Spleen (tissue), 11 donors: ENCODE data around the gene LRCH1. TPM values are rescaled to one million over a fixed set of nuclear protein-coding genes. Genes with fewer than 3 reads are reported as not detected.

Experiments
- DNase-seq: peaks from one replicate; pipeline ENCODE4 v3.0.0-alpha.2; 2020
- H3K27ac ChIP-seq, 8 donors: fragments of 200-600 bp; sonication (generic) in 7 of 8; 1 replicate in 4 of 8; 2 replicates in 4 of 8; pipeline versions ENCODE4 v1.5.0 to v1.8.0; 2016 to 2021; ENCODE audit warnings: inconsistent platforms in 4 of 8, mild to moderate bottlenecking in 4 of 8, moderate library complexity in 1 of 8
- H3K27me3 ChIP-seq, 7 donors: fragments of 200-600 bp; sonication (generic) in 6 of 7; replicated peaks in 1 of 7; 1 replicate in 4 of 7; 2 replicates in 3 of 7; pipeline versions ENCODE4 v1.5.0 to v1.8.0; 2016 to 2021; ENCODE audit warnings: inconsistent platforms in 3 of 7, mild to moderate bottlenecking in 1 of 7
- H3K36me3 ChIP-seq, 6 donors: fragments of 200-600 bp; sonication (generic) in 5 of 6; 1 replicate in 4 of 6; 2 replicates in 2 of 6; pipeline versions ENCODE4 v1.5.0 to v1.8.0; 2016 to 2021; ENCODE audit warnings: inconsistent platforms in 2 of 6
- H3K4me1 ChIP-seq, 6 donors: fragments of 200-600 bp; sonication (generic) in 5 of 6; 1 replicate in 3 of 6; 2 replicates in 3 of 6; pipeline versions ENCODE4 v1.5.0 to v1.8.0; 2016 to 2021; ENCODE audit warnings: inconsistent platforms in 3 of 6
- H3K4me3 ChIP-seq, 8 donors: fragments of 200-600 bp; sonication (generic) in 7 of 8; 1 replicate in 4 of 8; 2 replicates in 4 of 8; pipeline versions ENCODE4 v1.5.0 to v1.8.0; 2016 to 2021; ENCODE audit warnings: inconsistent platforms in 4 of 8, mild to moderate bottlenecking in 4 of 8, moderate library complexity in 2 of 8
- H3K9me3 ChIP-seq, 8 donors: fragments of 200-600 bp; sonication (generic) in 7 of 8; 1 replicate in 4 of 8; 2 replicates in 4 of 8; pipeline versions ENCODE4 v1.5.0 to v1.8.0; 2016 to 2021; ENCODE audit warnings: inconsistent platforms in 4 of 8
- CTCF ChIP-seq, 11 experiments: fragments of 200-600 bp in 7 of 11; fragments of 450-650 bp in 4 of 11; sonication (generic) in 4 of 11; IDR thresholded peaks in 8 of 11; conservative IDR thresholded peaks in 3 of 11; 1 replicate in 7 of 11; 2 replicates in 4 of 11; pipeline versions ENCODE4 v1.4.0 to v1.8.0; 2016 to 2021; ENCODE audit warnings: antibody characterized with exemption in 11 of 11, inconsistent platforms in 4 of 11, mild to moderate bottlenecking in 1 of 11
- POLR2A ChIP-seq, 3 donors: fragments of 450-650 bp; IDR thresholded peaks; one replicate each; pipeline ENCODE4 v1.5.1; 2017; ENCODE audit warnings: antibody characterized with exemption in 3 of 3, mild to moderate bottlenecking in 1 of 3
- POLR2AphosphoS5 ChIP-seq, 3 donors: sonication (generic); formaldehyde crosslinking; IDR thresholded peaks; one replicate each; pipeline ENCODE4 v1.5.1; 2017; ENCODE audit warnings: antibody characterized with exemption in 3 of 3
- WGBS, 5 donors: extraction: QIAGEN DNeasy Blood & Tissue Kit in 3 of 5; methylation state at CpG; one replicate each; pipeline versions ENCODE4 v1.1.5 to v1.1.7; 2013 to 2018; 5-methylcytosine and 5-hydroxymethylcytosine counted together
- intact Hi-C: fragments of 100-400 bp; cut with DNase I; formaldehyde crosslinking; loops from one replicate; pipeline ENCODE4 v1.15.0; 2023; ENCODE audit warnings: low total_unique reads
- polyA plus RNA-seq, 3 donors: library from polyadenylated mRNA; stranded (reverse); fragments of 200-250 nt; gene quantifications; one replicate each; pipeline ENCODE4 v1.2.1, GENCODE V29; 2013
- total RNA-seq, 7 donors: library from RNA; depleted of rRNA in 3 of 7; stranded (reverse); fragments of >200 nt in 3 of 7; fragmentation: NEBNext Ultra II Directional in 4 of 7; extraction: Animal tissue kit (Norgen Biotek cat#: 25700) in 4 of 7; gene quantifications; one replicate each; pipeline versions ENCODE4 v1.1.0 to v1.2.1, GENCODE V29; 2016 to 2021
- donor health status: healthy with polysubstance abuse.
- donor health status: DM: no; HTN: no; CAD: no; lungs with moderate emphysema.
- donor health status: DM: no; HTN: no; CAD: no.
- donor health status: Bipolar disorder and iron deficiency.
- donor health status: healthy.
- donor health status: DM: no; HTN: no; CAD: no.
- donor health status: DM: yes; HTN: yes; CAD: no.

The LRCH1 gene
- total and polyA plus RNA-seq, 10 donors: 7.4 to 41.6 (median 34.6) TPM

- DNase-seq: no peak
- intact Hi-C loops: loop anchor here (5.0 kb wide), 1 partner anchor 38 kb away; no protein-coding TSS in a partner anchor
- Histone ChIP-seq H3K36me3 (no peaks in the 10 kb centered on the region), H3K9me3 (no peaks in the 10 kb centered on the region), H3K27me3 (no peaks in the 10 kb centered on the region), H3K4me3 (peak overlapping the region in 1 of 8 donors; percentile 30), H3K27ac (peak overlapping the region; percentile 47 to 85 (median 80)), H3K4me1 (peaks cover 82 to 100% (median 91%) of the 10 kb centered on the region in 6 donors)
- 35 to 42% (median 35%) methylated on average over 6 of the region's 6 CpGs for WGBS, 5 donors
- TF ChIP-seq CTCF (IDR thresholded peaks at IDR 0.05 in 8 of 11, conservative IDR thresholded peaks at IDR 0.05 in 3 of 11) (no peak), POLR2A (IDR thresholded peaks at IDR 0.05) (no peak), POLR2AphosphoS5 (IDR thresholded peaks at IDR 0.05) (peak in 1 of 3 donors; percentile 39)
Measured at GRCh38 chr13:46595136-46595884, 42.3 kb downstream of the LRCH1 start.

GRCh38 chr13:46595885-46596275 is 42.9 kb downstream of the LRCH1 start:
- Histone ChIP-seq H3K4me1 (peaks cover 79 to 100% (median 91%) of the 10 kb centered on the region in 6 donors), H3K4me3 (peak overlapping the region in 1 of 8 donors; percentile 30), H3K9me3 (no peaks in the 10 kb centered on the region), H3K36me3 (no peaks in the 10 kb centered on the region), H3K27ac (peak overlapping the region; percentile 47 to 85 (median 80)), H3K27me3 (no peaks in the 10 kb centered on the region)
- intact Hi-C loops: loop anchor here (5.0 kb wide), 1 partner anchor 39 kb away; no protein-coding TSS in a partner anchor
- DNase-seq: no peak
- WGBS, 5 donors: 10 to 31% (median 17%) methylated on average over 1 of the region's 1 CpG
- no peak for TF ChIP-seq POLR2AphosphoS5 (IDR thresholded peaks at IDR 0.05)
- TF ChIP-seq POLR2A (IDR thresholded peaks at IDR 0.05): no peak
- no peak for TF ChIP-seq CTCF (IDR thresholded peaks at IDR 0.05 in 8 of 11, conservative IDR thresholded peaks at IDR 0.05 in 3 of 11)

- TF ChIP-seq CTCF (IDR thresholded peaks at IDR 0.05 in 8 of 11, conservative IDR thresholded peaks at IDR 0.05 in 3 of 11): no peak
- TF ChIP-seq POLR2AphosphoS5 (IDR thresholded peaks at IDR 0.05): no peak
- no peak for TF ChIP-seq POLR2A (IDR thresholded peaks at IDR 0.05)
- DNase-seq: no peak
- Histone ChIP-seq H3K9me3 (no peaks in the 10 kb centered on the region), H3K27me3 (no peaks in the 10 kb centered on the region), H3K4me3 (peak overlapping the region in 1 of 8 donors; percentile 30), H3K27ac (peak overlapping the region; percentile 47 to 85 (median 80)), H3K4me1 (peaks cover 76 to 100% (median 93%) of the 10 kb centered on the region in 6 donors), H3K36me3 (no peaks in the 10 kb centered on the region)
- 62 to 83% (median 70%) methylated on average over 6 of the region's 6 CpGs for WGBS, 5 donors
- intact Hi-C loops: loop anchor here (5.0 kb wide), 1 partner anchor 39 kb away; no protein-coding TSS in a partner anchor
Measured at GRCh38 chr13:46596466-46596865, 43.5 kb downstream of the LRCH1 start.
